Testis (tissue), 3 donors: ENCODE results near the gene MYMX. TPM values are rescaled to one million over a fixed set of nuclear protein-coding genes. Genes with fewer than 3 reads are reported as not detected.

Source experiments
- DNase-seq: peaks from one replicate; pipeline ENCODE4 v3.0.0-alpha.2; 2019
- H3K27ac ChIP-seq, 2 donors: fragments of 200-600 bp; sonication (generic); one replicate each; pipeline ENCODE4 v1.5.1; 2019
- H3K27me3 ChIP-seq: fragments of 200-600 bp; sonication (generic); one replicate; pipeline ENCODE4 v1.5.1; 2019
- H3K36me3 ChIP-seq: fragments of 200-600 bp; sonication (generic); one replicate; pipeline ENCODE4 v1.5.1; 2017; ENCODE audit warnings: low read depth; ENCODE audit errors: missing control alignments
- H3K4me1 ChIP-seq: fragments of 200-600 bp; sonication (generic); one replicate; pipeline ENCODE4 v1.5.1; 2019
- H3K4me3 ChIP-seq, 2 donors: fragments of 200-600 bp; sonication (generic); one replicate each; pipeline ENCODE4 v1.5.1; 2017 to 2019
- H3K9me3 ChIP-seq: fragments of 200-600 bp; sonication (generic); one replicate; pipeline ENCODE4 v1.5.1; 2017
- CTCF ChIP-seq, 3 experiments: fragments of 450-650 bp in 2 of 3; fragments of 200-600 bp in 1 of 3; sonication (generic) in 1 of 3; IDR thresholded peaks; one replicate each; pipeline ENCODE4 v1.5.1; 2016 to 2019; ENCODE audit warnings: antibody characterized with exemption in 3 of 3, mild to moderate bottlenecking in 2 of 3, moderate library complexity in 1 of 3
- POLR2A ChIP-seq: fragments of 450-650 bp; IDR thresholded peaks from one replicate; pipeline ENCODE4 v1.6.1; 2017; ENCODE audit warnings: antibody characterized with exemption, mild to moderate bottlenecking, moderate library complexity
- WGBS, 2 donors: methylation state at CpG; one replicate each; pipeline ENCODE4 v1.1.5; 2018; 5-methylcytosine and 5-hydroxymethylcytosine counted together
- intact Hi-C: fragments of 100-400 bp; cut with DNase I; formaldehyde crosslinking; loops from one replicate; pipeline ENCODE4 v1.15.1; 2023; ENCODE audit warnings: low total_unique reads
- polyA plus RNA-seq: library from polyadenylated mRNA; stranded (reverse); fragments of 350-450 nt; fragmentation: Illumina TruSeq; extraction: RNeasy Lipid Tissue Mini Kit (QIAGEN cat#74804); gene quantifications from one replicate; pipeline ENCODE4 v1.2.3, GENCODE V29; 2014; ENCODE audit warnings: low read depth, low replicate concordance; ENCODE audit not compliant: insufficient read depth
- total RNA-seq, 2 donors: library from RNA; depleted of rRNA; stranded (reverse); fragments of >200 nt; gene quantifications; one replicate each; pipeline ENCODE4 v1.2.3, GENCODE V29; 2016

MYMX gene
- total and polyA plus RNA-seq, 3 donors from 2014 or later: 0.73 to 0.87 TPM; not detected in 1

GRCh38 chr6:44251576-44252524, 35.1 kb downstream of the MYMX start:
- no peak overlapping the region for H3K27ac ChIP-seq
- intact Hi-C loops: no loop called here
- no peaks in the 10 kb centered on the region for H3K9me3 ChIP-seq
- TF ChIP-seq POLR2A (no peak), CTCF (IDR thresholded peaks at IDR 0.05) (no peak)
- H3K27me3 ChIP-seq: no peaks in the 10 kb centered on the region
- H3K36me3 ChIP-seq: no peaks in the 10 kb centered on the region
- no peak overlapping the region for H3K4me3 ChIP-seq
- peaks cover 11% of the 10 kb centered on the region for H3K4me1 ChIP-seq
- 84 to 93% methylated on average over 14 of the region's 14 CpGs for WGBS, 2 donors
- DNase-seq: no peak

GRCh38 chr6:44253307-44254101, 36.8 kb downstream of the MYMX start:
- no peaks in the 10 kb centered on the region for H3K27me3 ChIP-seq
- H3K27ac ChIP-seq: no peak overlapping the region
- 70 to 76% methylated on average over 10 of the region's 10 CpGs for WGBS, 2 donors
- no peak for TF ChIP-seq POLR2A
- peak in 2 of 3 experiments; percentile 15 to 19 for TF ChIP-seq CTCF (IDR thresholded peaks at IDR 0.05)
- no peaks in the 10 kb centered on the region for H3K36me3 ChIP-seq
- peak; percentile 43 for DNase-seq
- intact Hi-C loops: no loop called here
- no peaks in the 10 kb centered on the region for H3K9me3 ChIP-seq
- H3K4me3 ChIP-seq: no peak overlapping the region
- peaks cover 15% of the 10 kb centered on the region for H3K4me1 ChIP-seq

GRCh38 chr6:44254191-44255104, 37.7 kb downstream of the MYMX start:
- no peak for TF ChIP-seq CTCF (IDR thresholded peaks at IDR 0.05)
- TF ChIP-seq POLR2A: no peak
- DNase-seq: no peak
- Histone ChIP-seq H3K36me3 (no peaks in the 10 kb centered on the region), H3K27me3 (no peaks in the 10 kb centered on the region), H3K27ac (no peak overlapping the region), H3K4me1 (peaks cover 11% of the 10 kb centered on the region), H3K4me3 (no peak overlapping the region), H3K9me3 (no peaks in the 10 kb centered on the region)
- intact Hi-C loops: no loop called here
- 79 to 82% methylated on average over 12 of the region's 12 CpGs for WGBS, 2 donors

GRCh38 chr6:44255105-44255808, 38.5 kb downstream of the MYMX start:
- no peaks in the 10 kb centered on the region for H3K27me3 ChIP-seq
- 61 to 70% methylated on average over 9 to 16 of the region's 16 CpGs for WGBS, 2 donors
- H3K9me3 ChIP-seq: no peaks in the 10 kb centered on the region
- peaks cover 11% of the 10 kb centered on the region for H3K4me1 ChIP-seq
- H3K36me3 ChIP-seq: no peaks in the 10 kb centered on the region
- DNase-seq: no peak
- TF ChIP-seq POLR2A (no peak), CTCF (IDR thresholded peaks at IDR 0.05) (no peak)
- H3K4me3 ChIP-seq: no peak overlapping the region
- H3K27ac ChIP-seq: no peak overlapping the region
- intact Hi-C loops: no loop called here
